Gastroesophageal sphincter (tissue), 3 donors: ENCODE data around the gene ELMO3.

Experiments
- POLR2AphosphoS5 ChIP-seq: sonication (generic); formaldehyde crosslinking; IDR thresholded peaks from one replicate; pipeline ENCODE4 v1.6.1; 2017; ENCODE audit warnings: antibody characterized with exemption
- TF ChIP-seq, protein P1 (sequence below), 4 experiments: fragments of 200-600 bp in 2 of 4; fragments of 450-650 bp in 2 of 4; sonication (generic) in 1 of 4; IDR thresholded peaks; one replicate each; pipeline ENCODE4 v1.5.1; 2017 to 2019; ENCODE audit warnings: antibody characterized with exemption in 4 of 4, mild to moderate bottlenecking in 2 of 4, moderate library complexity in 2 of 4

DNA sequence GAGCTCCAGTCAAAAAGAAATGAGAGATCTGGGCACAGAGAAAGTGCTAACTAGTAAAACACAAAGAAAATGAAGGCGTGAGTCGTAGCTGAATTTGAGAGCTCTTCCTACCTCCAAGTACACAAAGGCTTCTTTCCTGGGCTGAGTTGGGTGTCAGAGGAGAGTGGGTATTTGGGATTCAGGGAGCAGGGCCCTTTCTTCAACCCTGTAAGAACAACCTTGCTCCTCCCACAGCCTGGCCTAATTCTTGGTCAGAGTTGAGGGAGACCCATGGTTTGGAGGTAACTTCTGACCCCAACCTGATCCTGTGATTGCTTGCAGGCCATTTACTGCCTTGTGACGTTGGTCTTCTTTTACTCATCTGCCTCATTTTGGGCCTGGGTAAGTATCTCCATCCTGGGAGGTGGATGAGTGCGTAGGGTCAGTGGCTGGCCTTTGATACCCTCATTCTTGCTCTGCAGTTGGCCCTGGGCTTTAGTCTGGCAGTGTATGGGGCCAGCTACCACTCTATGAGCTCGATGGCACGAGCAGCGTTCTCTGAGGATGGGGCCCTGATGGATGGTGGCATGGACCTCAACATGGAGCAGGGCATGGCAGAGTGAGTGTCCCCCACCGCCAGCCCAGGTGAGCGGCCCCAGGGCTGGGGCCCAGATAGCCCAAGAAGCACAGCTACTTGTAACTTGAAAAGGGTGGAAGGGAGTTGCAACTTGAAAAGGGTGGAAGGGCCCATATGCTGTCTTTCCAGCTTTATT lies 29.3 kb downstream of the ELMO3 start:
- TF ChIP-seq, protein P1, sequence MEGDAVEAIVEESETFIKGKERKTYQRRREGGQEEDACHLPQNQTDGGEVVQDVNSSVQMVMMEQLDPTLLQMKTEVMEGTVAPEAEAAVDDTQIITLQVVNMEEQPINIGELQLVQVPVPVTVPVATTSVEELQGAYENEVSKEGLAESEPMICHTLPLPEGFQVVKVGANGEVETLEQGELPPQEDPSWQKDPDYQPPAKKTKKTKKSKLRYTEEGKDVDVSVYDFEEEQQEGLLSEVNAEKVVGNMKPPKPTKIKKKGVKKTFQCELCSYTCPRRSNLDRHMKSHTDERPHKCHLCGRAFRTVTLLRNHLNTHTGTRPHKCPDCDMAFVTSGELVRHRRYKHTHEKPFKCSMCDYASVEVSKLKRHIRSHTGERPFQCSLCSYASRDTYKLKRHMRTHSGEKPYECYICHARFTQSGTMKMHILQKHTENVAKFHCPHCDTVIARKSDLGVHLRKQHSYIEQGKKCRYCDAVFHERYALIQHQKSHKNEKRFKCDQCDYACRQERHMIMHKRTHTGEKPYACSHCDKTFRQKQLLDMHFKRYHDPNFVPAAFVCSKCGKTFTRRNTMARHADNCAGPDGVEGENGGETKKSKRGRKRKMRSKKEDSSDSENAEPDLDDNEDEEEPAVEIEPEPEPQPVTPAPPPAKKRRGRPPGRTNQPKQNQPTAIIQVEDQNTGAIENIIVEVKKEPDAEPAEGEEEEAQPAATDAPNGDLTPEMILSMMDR (IDR thresholded peaks at IDR 0.05), result no peak
- no peak for TF ChIP-seq POLR2AphosphoS5
